Muscle layer of colon (tissue), 2 donors: Measurements from ENCODE around the gene MYO1B.

Experiments
- H3K27ac ChIP-seq: one replicate; pipeline ENCODE4 v1.7.0; 2013; ENCODE audit warnings: low read depth, mild to moderate bottlenecking, low read length, moderate library complexity
- H3K27me3 ChIP-seq, 2 donors: one replicate each; pipeline ENCODE4 v1.7.0; 2013; ENCODE audit warnings: low read length in 2 of 2, mild to moderate bottlenecking in 2 of 2; ENCODE audit not compliant: insufficient read depth in 2 of 2, control insufficient read depth in 1 of 2
- H3K36me3 ChIP-seq: one replicate; pipeline ENCODE4 v1.7.0; 2013; ENCODE audit warnings: mild to moderate bottlenecking, low read length; ENCODE audit not compliant: insufficient read depth
- H3K4me1 ChIP-seq: one replicate; pipeline ENCODE4 v1.7.0; 2013; ENCODE audit warnings: mild to moderate bottlenecking, low read length; ENCODE audit not compliant: insufficient read depth
- H3K4me3 ChIP-seq, 2 donors: one replicate each; pipeline ENCODE4 v1.7.0; 2013; ENCODE audit warnings: low read length in 2 of 2, low read depth in 1 of 2, mild to moderate bottlenecking in 1 of 2, moderate library complexity in 1 of 2
- H3K9ac ChIP-seq: one replicate; pipeline ENCODE4 v1.7.0; 2013; ENCODE audit warnings: low read length
- H3K9me3 ChIP-seq: one replicate; pipeline ENCODE4 v1.7.0; 2013; ENCODE audit warnings: mild to moderate bottlenecking, low read length
- donor health status: abdominal sarcoma.
- donor health status: Adenocarcinoma of cecum.

MYO1B gene

GRCh38 chr2:191263050-191263449 lies 17.8 kb downstream of the MYO1B start:
- no peak overlapping the region for H3K9ac ChIP-seq
- H3K36me3 ChIP-seq: no peaks in the 10 kb centered on the region
- no peak overlapping the region for H3K4me3 ChIP-seq
- no peaks in the 10 kb centered on the region for H3K27me3 ChIP-seq
- no peak overlapping the region for H3K27ac ChIP-seq
- peaks cover 15% of the 10 kb centered on the region for H3K4me1 ChIP-seq
- H3K9me3 ChIP-seq: no peaks in the 10 kb centered on the region

- no peak overlapping the region for H3K9ac ChIP-seq
- H3K9me3 ChIP-seq: no peaks in the 10 kb centered on the region
- H3K4me1 ChIP-seq: peaks cover 15% of the 10 kb centered on the region
- no peaks in the 10 kb centered on the region for H3K27me3 ChIP-seq
- H3K27ac ChIP-seq: no peak overlapping the region
- H3K36me3 ChIP-seq: no peaks in the 10 kb centered on the region
- no peak overlapping the region for H3K4me3 ChIP-seq
Observed at GRCh38 chr2:191264647-191265081, 19.5 kb downstream of the MYO1B start.

- H3K27me3 ChIP-seq: no peaks in the 10 kb centered on the region
- no peak overlapping the region for H3K27ac ChIP-seq
- no peaks in the 10 kb centered on the region for H3K9me3 ChIP-seq
- peaks cover 15% of the 10 kb centered on the region for H3K4me1 ChIP-seq
- no peak overlapping the region for H3K4me3 ChIP-seq
- H3K36me3 ChIP-seq: no peaks in the 10 kb centered on the region
- H3K9ac ChIP-seq: no peak overlapping the region
Observed at GRCh38 chr2:191265311-191266170, 20.3 kb downstream of the MYO1B start.

DNA sequence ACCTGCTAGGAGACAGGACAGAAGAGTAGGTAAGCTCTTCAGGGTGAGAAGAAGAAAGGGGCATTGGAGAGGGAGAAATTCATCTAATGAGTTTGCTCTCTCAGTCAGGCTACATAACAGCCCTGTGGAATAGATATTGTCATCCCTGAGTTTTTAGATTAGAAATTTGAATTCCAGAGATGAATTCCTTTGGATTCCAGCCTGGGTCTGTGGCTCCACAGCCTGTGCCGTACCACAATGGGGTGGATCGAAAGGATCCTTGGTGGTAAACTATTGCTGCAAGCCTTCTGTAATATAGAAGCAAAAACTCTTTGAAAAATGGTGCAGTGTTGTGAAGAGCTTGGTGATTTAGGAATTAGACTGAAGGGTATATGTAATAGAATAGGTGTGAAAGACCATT lies 21.0 kb downstream of the MYO1B start:
- Histone ChIP-seq H3K9ac (no peak overlapping the region), H3K27ac (no peak overlapping the region), H3K4me1 (peaks cover 15% of the 10 kb centered on the region), H3K27me3 (no peaks in the 10 kb centered on the region), H3K36me3 (no peaks in the 10 kb centered on the region), H3K9me3 (no peaks in the 10 kb centered on the region), H3K4me3 (no peak overlapping the region)

- Histone ChIP-seq H3K27ac (no peak overlapping the region), H3K4me3 (no peak overlapping the region), H3K27me3 (no peaks in the 10 kb centered on the region), H3K9ac (no peak overlapping the region), H3K4me1 (peaks cover 15% of the 10 kb centered on the region), H3K9me3 (no peaks in the 10 kb centered on the region), H3K36me3 (no peaks in the 10 kb centered on the region)
Observed at GRCh38 chr2:191268596-191268995, 23.4 kb downstream of the MYO1B start.

DNA sequence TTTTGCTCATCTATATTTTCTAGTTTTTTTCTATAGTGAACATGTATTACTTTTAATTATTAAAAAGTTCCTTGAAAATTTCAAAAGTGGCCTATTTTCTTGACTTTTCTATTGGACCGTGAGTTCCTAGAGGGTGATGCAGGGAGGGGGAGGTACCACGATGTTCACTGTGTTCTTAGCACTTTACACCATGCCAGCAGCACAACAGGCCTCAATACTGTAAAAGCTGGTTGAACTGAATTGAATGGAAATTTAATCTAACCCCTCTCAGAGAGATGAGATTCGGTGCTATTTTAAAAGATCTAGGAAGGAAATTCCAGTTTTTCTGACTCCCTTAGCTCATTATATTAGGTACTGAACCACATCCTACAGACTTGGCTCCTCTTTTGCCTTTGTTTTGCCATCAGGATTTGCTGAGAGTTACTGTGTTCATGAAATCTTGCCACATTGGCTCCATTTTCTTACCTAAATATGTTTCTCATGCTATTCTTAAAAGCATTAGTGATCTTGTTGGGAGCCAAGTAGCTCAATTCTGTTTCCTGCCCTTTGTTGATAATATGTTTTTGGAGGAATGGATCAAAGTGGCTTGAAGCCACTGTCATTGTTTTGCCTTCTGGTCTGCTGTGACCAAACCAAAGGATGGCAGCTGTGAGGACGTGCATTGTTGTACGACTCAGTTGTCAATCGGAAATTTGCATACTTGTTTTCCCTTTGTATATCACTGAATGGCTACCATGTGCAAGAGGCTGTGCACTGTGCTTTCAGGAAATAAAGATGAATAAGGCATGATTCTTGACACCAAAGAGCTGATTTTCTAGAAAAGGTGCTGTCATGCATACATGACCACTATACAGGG lies 25.3 kb downstream of the MYO1B start:
- Histone ChIP-seq H3K9me3 (no peaks in the 10 kb centered on the region), H3K27me3 (no peaks in the 10 kb centered on the region), H3K4me1 (peaks cover 5% of the 10 kb centered on the region), H3K9ac (no peak overlapping the region), H3K4me3 (no peak overlapping the region), H3K27ac (no peak overlapping the region), H3K36me3 (no peaks in the 10 kb centered on the region)

- Histone ChIP-seq H3K27ac (no peak overlapping the region), H3K4me3 (no peak overlapping the region), H3K4me1 (no peaks in the 10 kb centered on the region), H3K9me3 (no peaks in the 10 kb centered on the region), H3K27me3 (no peaks in the 10 kb centered on the region), H3K36me3 (no peaks in the 10 kb centered on the region), H3K9ac (no peak overlapping the region)
Observed at GRCh38 chr2:191272064-191272463, 26.9 kb downstream of the MYO1B start.

- Histone ChIP-seq H3K9ac (no peak overlapping the region), H3K9me3 (no peaks in the 10 kb centered on the region), H3K27ac (no peak overlapping the region), H3K4me1 (no peaks in the 10 kb centered on the region), H3K27me3 (no peaks in the 10 kb centered on the region), H3K4me3 (no peak overlapping the region), H3K36me3 (no peaks in the 10 kb centered on the region)
Observed at GRCh38 chr2:191274413-191274815, 29.2 kb downstream of the MYO1B start.

- no peak overlapping the region for H3K4me3 ChIP-seq
- no peaks in the 10 kb centered on the region for H3K27me3 ChIP-seq
- no peaks in the 10 kb centered on the region for H3K4me1 ChIP-seq
- no peaks in the 10 kb centered on the region for H3K9me3 ChIP-seq
- H3K9ac ChIP-seq: no peak overlapping the region
- H3K27ac ChIP-seq: no peak overlapping the region
- no peaks in the 10 kb centered on the region for H3K36me3 ChIP-seq
Observed at GRCh38 chr2:191276792-191277465, 31.7 kb downstream of the MYO1B start.

- no peak overlapping the region for H3K27ac ChIP-seq
- no peaks in the 10 kb centered on the region for H3K27me3 ChIP-seq
- no peak overlapping the region for H3K4me3 ChIP-seq
- no peaks in the 10 kb centered on the region for H3K9me3 ChIP-seq
- no peaks in the 10 kb centered on the region for H3K4me1 ChIP-seq
- H3K36me3 ChIP-seq: no peaks in the 10 kb centered on the region
- no peak overlapping the region for H3K9ac ChIP-seq
Observed at GRCh38 chr2:191280290-191280689, 35.1 kb downstream of the MYO1B start.
